NB4 (cell line): Measurements from ENCODE around the gene AP3S1.
"Not testable (repeated sequence)": the region's sequence is repeated elsewhere in the genome, so short reads cannot be mapped to it uniquely, and the experiment has no call there.

Source experiments
- DNase-seq: peaks from one replicate; pipeline ENCODE4 v3.0.0; 2010; ENCODE audit warnings: low read depth
- H3K4me3 ChIP-seq: one replicate; pipeline ENCODE4 v1.5.1; 2011; ENCODE audit warnings: mild to moderate bottlenecking, low read depth, low read length, moderate library complexity
- MYC ChIP-seq: IDR thresholded peaks from 2 replicates; pipeline ENCODE4 v1.6.1; 2011; ENCODE audit warnings: low read depth, low read length
- POLR2A ChIP-seq: IDR thresholded peaks from 2 replicates; pipeline ENCODE4 v1.6.1; 2011; ENCODE audit warnings: mild to moderate bottlenecking; ENCODE audit not compliant: insufficient read length; ENCODE audit errors: extremely low read depth
- TF ChIP-seq, protein P1 (sequence below): IDR thresholded peaks from one replicate; pipeline ENCODE4 v1.5.1; 2012; ENCODE audit warnings: low read depth, low read length
- TF ChIP-seq, protein P2 (sequence below): IDR thresholded peaks from 2 replicates; pipeline ENCODE4 v1.6.1; 2011; ENCODE audit warnings: low read depth, low read length

The AP3S1 gene

DNA sequence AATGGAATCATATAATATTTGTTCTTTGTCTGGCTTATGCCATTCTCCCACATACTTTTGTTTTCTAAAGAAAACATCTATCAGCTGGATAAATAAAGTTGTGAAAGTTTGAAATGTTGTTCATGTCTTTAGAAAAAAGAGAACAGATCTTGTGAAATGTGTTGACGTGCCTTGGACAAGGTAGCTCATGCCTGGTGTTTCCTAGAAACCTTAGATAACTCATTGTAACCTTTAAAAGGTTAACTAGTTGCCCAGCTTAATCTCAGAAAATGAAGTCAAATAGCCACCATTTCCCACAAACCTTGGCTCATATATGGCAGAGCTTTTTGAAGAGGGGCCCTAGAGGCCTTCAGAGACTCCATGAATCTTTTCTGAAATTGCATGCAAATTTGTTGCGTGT lies 40.6 kb upstream of the AP3S1 start:
- TF ChIP-seq, protein P1, sequence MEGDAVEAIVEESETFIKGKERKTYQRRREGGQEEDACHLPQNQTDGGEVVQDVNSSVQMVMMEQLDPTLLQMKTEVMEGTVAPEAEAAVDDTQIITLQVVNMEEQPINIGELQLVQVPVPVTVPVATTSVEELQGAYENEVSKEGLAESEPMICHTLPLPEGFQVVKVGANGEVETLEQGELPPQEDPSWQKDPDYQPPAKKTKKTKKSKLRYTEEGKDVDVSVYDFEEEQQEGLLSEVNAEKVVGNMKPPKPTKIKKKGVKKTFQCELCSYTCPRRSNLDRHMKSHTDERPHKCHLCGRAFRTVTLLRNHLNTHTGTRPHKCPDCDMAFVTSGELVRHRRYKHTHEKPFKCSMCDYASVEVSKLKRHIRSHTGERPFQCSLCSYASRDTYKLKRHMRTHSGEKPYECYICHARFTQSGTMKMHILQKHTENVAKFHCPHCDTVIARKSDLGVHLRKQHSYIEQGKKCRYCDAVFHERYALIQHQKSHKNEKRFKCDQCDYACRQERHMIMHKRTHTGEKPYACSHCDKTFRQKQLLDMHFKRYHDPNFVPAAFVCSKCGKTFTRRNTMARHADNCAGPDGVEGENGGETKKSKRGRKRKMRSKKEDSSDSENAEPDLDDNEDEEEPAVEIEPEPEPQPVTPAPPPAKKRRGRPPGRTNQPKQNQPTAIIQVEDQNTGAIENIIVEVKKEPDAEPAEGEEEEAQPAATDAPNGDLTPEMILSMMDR: no peak
- TF ChIP-seq MYC (no peak), POLR2A (no peak)
- TF ChIP-seq, protein P2, sequence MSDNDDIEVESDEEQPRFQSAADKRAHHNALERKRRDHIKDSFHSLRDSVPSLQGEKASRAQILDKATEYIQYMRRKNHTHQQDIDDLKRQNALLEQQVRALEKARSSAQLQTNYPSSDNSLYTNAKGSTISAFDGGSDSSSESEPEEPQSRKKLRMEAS: no peak
- DNase-seq: no peak
- no peak overlapping the region for H3K4me3 ChIP-seq

DNA sequence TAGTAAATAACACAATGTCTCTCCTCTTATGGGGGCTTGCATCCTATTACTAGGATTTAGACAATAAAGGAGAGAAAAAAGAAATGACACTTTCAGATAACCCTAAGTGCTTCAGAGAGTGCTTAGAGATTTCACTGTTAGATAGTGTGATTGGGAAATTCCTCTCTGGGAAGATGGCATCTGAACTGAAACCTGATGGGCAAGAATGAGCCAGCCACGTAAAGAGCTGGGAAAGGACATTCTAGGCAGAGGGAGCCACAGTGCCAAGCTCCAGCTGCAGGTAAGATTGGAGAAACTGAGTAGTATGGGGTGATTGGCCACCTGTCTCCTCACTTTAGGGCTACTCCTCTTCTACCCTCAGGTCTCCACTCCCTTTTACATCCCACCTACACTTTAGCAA lies 39.8 kb upstream of the AP3S1 start:
- no peak overlapping the region for H3K4me3 ChIP-seq
- DNase-seq: no peak
- TF ChIP-seq, protein P2: no peak
- TF ChIP-seq, protein P1: no peak
- no peak for TF ChIP-seq POLR2A

DNA sequence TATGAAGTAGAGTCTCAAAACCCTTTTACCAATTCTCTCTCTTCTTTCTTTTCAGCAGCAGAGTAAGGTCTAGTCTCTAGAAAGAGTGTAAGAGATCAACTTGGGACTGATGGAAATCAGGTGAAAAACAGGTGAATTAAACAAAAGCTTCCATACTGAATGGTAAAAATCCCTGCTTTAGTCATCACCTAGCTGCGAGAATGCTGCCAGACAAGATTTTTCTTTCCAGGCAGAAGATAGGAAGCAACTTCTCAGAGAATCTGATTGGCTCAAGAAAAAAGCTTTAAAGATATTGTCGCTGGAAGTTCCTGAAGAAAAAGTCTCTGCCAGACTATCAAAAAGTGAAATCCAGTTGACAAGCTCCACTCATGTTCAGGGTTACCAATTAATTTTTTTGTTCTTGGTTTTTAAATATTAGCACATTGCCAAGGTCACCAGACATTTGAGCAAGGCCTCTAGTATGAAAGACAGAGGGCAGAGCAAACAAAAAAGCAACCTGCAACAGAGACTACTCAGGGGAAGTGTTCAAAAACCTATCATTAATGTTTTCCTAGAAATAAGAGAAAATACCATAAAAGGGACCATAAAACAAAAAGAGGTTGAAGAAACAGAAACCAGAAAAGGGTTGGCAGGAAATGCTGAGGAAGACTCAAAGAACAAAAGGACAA lies 34.6 kb upstream of the AP3S1 start:
- no peak for DNase-seq
- H3K4me3 ChIP-seq: no peak overlapping the region
- TF ChIP-seq, protein P2: no peak
- TF ChIP-seq MYC (no peak), POLR2A (no peak)
- TF ChIP-seq, protein P1: no peak

DNA sequence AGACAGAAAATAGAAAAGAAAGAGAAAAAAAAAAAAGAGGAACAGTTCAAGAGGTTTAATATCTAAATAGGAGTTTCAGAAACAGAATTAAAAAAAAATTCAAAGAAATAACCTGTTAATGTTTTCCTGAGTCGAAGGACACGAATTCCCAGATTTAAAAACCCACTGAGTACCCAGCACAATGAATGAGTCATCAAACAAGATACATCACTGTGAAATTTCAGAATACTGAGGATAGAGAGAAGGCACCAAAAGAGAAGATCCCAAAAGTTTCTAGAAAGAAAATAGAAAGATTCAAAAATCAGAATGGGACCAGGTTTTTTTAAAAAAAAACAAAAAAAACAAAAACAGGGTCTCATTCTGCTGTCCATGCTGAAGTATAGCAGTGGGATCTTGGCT lies 34.1 kb upstream of the AP3S1 start:
- no peak for TF ChIP-seq POLR2A
- no peak for TF ChIP-seq MYC
- TF ChIP-seq, protein P2: no peak
- TF ChIP-seq, protein P1: no peak
- no peak overlapping the region for H3K4me3 ChIP-seq
- no peak for DNase-seq

DNA sequence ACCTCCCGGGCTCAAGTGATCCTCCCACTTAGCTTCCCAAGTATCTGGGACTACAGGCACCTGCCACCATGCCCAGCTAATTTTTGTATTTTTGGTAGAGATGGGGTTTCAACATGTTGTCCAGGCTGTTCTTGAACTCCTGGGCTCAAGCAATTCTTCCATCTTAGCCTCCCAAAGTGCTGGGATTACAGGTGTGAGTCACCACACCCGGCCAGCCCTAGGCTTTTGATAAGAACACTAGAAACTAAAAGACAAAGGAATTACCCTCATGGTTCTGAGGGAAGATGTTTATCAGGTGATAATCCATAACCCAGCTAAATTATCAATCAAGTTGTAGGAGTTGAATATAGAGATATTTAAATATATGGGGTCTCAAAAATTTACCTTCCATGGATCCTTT lies 33.7 kb upstream of the AP3S1 start:
- H3K4me3 ChIP-seq, DNase-seq: not testable (repeated sequence)

DNA sequence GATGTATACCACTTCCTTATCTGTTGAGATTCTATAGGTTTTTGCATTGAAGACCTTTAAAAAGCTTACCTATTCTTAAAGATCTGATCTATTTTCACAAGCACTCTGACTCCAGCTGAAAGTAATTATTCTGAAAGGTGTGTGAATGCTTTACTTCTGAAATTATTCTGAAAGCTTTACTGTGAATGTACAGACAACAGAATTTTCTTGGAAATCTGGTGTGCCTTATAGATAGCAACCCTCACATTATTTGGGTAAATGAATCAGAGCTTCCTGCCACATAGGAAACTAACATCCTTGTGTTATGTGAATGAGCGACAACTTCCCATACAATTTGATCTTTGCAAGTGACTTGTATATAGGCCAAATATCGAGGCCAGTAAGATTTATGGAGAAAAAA lies 31.8 kb upstream of the AP3S1 start:
- no peak for DNase-seq
- H3K4me3 ChIP-seq: no peak overlapping the region
- TF ChIP-seq, protein P2: no peak
- TF ChIP-seq MYC: no peak
- TF ChIP-seq, protein P1: no peak
- TF ChIP-seq POLR2A: no peak
